Dedifferentiated amniotic fluid mesenchymal stem cell (primary cell): Measurements from ENCODE around the gene ALAS1.
"Not testable (repeated sequence)": the region's sequence is repeated elsewhere in the genome, so short reads cannot be mapped to it uniquely, and the experiment has no call there.

ENCODE experiments used
- DNase-seq: peaks from one replicate; pipeline ENCODE4 v3.0.0-alpha.2; 2016; ENCODE audit errors: extremely low spot score

The ALAS1 gene

DNA sequence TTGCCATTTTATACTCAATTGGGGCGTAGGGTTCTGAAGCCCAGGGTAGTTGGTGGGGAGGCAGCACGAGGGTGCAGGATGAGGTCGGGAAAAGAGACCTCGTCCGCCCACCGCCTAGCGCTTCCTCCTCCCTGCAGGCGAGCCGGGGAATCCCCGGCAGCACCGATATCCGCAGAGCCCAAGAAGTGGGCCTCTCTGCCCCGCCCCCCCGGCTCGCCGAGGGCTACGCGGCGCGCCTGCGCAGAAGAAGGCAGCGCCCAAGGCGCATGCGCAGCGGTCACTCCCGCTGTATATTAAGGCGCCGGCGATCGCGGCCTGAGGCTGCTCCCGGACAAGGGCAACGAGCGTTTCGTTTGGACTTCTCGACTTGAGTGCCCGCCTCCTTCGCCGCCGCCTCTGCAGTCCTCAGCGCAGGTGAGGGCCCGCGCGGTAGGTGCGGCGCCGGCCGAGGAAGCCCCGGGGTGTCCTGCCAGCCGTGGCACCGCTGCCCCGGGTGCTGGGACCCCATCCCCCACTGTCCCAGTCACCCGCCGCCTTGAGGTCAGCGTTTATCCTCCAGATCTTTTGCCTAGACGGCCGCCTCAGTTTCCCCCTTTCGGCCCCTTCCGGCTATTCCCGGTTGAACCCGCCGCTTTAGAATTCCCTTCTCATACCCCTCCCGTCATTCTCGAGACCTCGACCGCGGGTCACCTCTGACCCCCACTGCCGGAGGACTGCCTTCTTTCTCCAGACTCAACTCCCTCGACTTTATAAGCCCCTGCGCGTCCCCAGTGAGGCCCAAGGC is at the start of gene ALAS1:
Gene ALAS1 (plus strand): TSS at position 319 of the 784 bp plus-strand sequence. CDS start 1,082 bp downstream, outside the sequence.
- peak; percentile 70 for DNase-seq

DNA sequence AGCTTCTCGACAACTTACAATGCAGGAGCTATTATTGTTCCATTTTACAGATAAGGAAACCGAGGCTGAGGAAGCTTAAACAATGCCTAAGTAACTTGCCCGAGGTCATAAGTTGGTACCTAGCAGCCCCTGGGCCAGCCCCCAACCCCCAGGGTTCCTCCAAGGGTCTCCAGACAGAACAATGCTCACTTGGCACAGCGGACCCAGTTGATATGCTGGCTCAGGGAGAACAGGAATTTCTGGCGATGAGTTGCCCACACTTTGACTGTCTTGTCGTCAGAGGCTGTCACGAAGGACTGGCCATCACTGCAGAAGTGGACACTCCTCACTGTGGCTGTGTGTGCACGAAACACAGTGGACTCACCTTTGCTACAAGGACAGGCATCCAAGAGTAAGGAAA is 48.9 kb upstream of the ALAS1 start:
- DNase-seq: no peak

DNA sequence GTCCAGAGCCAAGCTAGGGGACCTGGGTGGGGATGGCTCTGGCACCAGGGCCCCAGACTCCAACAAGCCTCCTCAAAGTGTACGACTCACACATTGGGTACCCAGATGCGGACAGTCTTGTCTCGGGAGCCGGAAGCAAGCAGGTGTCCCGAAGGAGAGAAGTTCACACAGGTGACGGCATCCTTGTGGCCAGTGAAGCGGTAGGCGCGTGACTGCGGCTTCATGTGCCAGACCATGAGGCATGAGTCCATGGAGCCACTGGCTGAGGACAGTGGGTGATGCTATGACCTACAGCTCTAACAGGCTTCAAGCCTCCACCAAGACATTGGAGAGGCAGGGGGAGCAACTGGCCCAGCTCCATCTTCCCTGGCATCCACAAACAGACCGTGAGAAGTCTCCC is 48.2 kb upstream of the ALAS1 start:
- no peak for DNase-seq

DNA sequence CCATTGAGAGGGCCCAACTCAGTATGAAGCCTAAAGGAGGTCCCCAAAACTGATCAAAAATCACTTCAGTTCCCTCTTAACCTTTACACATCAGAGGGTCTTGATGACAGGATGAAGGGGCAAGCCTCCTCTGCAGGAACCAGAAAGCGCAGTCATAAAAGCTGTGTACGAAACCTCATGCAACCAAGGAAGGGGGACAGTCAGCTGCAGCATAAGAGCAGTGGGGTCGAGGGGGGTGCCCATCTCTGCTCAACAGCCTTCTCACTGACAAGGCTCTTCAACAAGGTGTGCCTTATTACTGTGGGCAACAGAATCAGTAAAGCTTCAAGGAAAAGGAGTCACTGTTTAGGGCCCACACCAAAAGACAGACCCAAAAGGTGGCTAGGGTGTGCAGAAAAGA is 47.6 kb upstream of the ALAS1 start:
- no peak for DNase-seq

DNA sequence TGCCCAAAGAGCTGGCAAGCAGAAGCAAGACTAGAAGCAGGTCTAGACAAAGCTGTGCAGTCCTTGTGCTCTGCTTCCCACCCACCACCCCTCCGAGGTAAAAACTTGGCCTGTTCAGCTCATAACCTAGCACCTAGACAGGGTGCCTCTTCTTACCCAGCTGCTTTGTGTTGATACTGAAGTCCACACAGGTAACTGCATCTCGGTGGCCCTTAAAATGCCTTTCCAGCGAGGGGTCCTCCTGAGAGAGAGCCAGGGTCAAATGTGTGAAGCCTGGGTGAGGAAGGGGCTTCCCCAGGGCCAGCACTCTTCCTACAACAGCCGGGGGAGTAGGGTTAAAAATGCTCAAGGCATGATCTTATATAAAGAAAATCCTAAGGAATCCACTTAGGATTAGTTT is 47.1 kb upstream of the ALAS1 start:
- DNase-seq: no peak

DNA sequence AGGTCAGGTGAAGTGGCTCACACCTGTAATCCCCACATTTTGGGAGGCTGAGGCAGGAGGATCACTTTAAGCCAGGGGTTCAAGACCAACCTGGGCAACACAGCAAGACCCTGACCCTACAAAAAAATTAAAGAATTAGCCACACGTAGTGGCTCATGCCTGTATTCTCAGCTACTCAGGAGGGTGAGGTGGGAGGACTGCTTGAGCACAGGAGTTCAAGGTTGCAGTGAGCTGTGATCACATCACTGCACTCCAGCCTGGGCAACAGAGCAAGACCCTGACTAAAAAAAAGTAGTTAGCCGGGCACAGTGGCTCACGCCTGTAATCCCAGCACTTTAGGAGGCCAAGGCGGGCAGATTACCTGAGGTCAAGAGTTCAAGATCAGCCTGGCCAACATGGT is 46.0 kb upstream of the ALAS1 start:
- DNase-seq: not testable (repeated sequence)

DNA sequence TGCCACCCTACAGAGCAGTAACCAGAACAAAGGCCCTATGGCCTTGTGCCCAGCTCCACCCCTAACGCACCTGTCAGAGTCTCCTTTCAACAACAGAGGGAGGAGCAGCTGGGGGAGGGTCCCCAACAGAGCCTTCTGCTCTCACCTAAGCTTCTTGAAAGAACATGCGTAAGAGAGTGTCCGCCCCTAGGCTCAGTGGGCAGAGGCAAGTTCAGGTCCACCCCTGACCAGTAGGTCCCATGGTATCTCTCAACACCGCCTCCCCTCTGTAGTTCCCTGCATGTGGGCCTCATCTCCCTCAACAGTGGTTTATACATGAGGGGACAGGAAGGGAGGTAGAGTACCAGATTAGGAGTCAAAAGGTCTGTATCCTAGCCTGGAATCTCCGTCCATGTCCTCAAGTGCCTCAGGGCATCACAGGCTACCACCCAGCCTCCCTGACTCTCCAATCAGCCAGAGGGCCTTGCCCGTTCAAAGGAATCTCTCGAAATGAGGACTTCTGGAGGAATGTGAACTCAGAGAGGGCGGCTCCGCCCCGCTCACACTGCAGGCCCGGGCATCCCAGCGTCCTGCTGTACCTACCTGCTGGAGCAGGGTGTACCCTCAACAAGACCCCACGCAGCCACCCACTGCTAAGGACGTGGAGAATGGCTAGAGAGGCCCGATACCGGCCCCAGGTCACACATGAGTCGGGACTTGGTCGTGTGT is 44.4 kb upstream of the ALAS1 start:
- DNase-seq: no peak

DNA sequence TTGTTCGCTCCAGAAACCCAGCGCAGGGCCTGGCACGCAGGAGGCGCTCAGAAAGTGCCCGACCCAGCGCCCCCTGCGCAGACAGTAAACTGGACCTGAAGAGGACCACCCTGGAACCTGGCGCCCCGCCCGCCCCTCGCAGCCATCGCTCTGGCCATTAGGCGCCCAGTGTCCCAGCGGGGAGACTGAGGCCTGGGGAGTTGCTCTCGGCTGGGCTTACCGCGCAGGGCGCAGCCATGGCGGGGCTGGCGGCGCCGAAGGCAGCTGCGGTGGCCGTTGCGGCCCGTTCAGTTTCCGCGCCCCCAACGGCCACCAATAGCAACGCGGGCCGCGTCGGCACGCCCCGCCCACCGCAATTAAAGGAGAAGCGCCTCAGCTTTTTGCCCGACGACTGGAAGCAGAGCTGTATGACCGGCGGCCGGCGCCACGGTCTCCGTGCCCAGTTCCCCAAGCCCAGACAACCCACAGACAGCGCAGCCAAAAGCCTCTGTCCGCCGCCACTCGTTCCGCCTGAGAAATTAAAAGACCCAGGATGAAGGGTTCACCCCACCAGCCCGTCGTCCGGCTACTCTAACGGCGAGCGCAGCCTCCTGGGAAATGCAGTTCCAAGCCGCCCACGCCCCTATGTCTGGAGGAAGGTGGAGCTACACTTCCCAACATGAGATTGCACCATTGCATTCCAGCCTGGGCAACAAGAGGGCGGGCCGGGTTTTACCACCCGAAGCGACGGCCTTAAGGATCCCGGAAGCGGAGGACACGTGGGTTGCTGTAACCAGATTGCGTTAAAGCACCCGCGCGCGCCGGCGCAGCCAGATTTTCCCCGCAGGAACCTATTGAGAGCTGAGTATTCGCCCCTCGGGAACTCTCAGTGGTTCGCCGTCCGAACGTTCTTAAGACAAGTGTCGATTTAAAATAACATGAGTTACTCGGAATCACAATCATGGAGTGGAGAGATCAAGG is 43.5 kb upstream of the ALAS1 start, which contains the start of gene POC1A:
Gene POC1A (minus strand): TSS at position 289 of the 960 bp plus-strand sequence. CDS start 51 bp downstream, at position 238.
- peak; percentile 96 for DNase-seq

DNA sequence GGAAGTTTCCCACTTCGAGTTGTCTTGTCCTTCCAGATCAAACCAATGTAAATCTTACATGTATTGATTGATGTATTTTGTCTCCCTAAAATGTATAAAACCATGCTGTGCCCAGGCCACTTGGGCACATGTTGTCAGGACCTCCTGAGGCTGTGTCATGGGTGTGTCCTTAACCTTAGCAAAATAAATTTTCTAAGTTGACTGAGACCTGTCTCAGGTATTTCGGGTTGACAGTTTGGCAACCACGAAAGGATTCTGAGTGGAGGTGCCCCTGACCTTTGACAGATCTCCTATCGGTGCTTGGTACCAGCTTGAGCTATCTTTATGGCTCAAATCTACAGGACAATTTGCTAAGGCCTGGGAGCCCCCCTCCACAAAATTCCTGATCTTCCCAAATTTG is 42.0 kb upstream of the ALAS1 start:
- DNase-seq: no peak

DNA sequence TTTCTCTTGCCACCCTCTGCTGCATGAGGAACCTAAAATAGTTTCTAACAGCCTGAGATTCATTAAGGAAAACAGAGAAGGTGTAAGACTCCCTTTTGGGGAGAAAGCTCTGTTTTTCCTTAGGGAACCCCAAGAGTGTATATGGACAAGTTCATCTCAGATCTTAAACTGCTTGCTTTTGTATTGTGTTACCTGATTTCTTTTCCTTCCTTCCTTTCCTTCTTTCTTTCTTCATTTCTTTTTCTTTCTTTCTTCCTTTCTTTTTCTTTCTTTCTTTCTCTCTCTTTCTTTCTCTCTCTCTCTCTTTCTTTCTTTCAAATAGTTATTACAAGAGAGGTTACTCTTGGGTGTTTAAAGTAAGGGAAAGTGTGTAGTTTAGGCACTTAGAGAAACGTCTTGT is 38.5 kb upstream of the ALAS1 start:
- DNase-seq: no peak

DNA sequence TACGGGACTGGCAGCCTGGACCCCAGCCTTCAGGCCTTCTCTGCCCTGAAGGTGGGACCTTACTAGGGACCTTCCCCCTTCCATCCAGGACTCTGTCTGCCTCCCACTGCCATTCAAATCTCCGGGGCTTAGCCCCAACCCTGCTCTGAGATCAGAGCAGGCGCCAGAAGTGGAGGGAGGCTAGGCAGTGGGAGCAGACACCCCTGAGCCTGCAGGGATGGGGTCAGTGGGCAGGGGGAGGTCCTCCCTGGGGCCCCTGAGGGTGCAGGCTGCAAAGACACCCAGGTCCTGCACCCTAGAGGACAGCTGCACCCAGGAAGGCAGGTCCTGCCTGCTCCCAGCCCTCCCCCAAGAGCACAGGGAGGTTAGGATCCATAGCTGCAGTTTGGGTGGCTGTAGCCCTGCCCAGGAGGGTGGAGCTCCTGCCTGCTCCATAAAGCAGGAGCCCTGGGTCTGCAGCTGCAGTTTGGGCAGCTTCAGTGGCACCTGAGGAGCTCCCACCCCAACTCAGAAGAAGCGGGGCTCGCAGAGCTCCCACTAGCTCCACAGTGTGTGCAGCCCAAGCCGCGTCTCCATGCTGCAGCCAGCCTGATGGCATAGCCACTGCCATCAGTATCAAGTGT is 35.6 kb upstream of the ALAS1 start:
- DNase-seq: no peak

DNA sequence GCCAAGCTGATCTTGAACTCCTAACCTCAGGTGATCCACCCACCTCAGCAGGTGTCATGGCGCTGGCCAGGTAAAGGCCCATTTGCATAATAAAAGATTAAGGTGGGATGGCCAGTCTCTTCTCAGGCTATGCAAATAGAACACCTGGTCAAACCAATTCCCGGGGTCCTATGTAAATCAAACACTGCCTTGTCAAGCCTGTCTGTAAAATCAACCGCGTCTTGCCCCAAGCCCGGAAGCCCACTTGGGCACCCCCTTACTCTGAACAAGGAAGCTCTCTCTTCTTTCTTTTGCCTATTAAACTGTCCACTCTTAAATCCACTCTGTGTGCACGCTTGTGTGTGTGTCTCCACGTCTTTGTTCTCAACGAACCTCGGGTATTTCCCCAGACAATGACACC is 30.7 kb upstream of the ALAS1 start:
- no peak for DNase-seq

DNA sequence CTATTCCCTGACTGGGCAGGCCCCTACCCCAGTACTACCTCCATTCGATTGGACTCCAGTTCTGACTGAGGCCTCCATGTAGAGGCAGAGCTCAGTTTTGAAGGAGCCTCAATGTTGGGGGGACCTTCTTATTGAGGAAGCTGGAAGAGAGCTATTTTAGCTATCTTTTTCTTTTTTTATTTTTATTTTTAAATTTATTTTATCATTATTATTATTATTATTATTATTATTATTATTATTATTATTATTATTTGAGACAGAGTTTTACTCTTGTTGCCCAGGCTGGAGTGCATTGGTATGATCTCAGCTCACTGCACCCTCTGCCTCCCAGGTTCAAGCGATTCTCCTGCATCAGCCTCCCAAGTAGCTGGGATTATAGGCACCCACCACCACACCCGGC is 27.7 kb upstream of the ALAS1 start:
- DNase-seq: not testable (repeated sequence)

DNA sequence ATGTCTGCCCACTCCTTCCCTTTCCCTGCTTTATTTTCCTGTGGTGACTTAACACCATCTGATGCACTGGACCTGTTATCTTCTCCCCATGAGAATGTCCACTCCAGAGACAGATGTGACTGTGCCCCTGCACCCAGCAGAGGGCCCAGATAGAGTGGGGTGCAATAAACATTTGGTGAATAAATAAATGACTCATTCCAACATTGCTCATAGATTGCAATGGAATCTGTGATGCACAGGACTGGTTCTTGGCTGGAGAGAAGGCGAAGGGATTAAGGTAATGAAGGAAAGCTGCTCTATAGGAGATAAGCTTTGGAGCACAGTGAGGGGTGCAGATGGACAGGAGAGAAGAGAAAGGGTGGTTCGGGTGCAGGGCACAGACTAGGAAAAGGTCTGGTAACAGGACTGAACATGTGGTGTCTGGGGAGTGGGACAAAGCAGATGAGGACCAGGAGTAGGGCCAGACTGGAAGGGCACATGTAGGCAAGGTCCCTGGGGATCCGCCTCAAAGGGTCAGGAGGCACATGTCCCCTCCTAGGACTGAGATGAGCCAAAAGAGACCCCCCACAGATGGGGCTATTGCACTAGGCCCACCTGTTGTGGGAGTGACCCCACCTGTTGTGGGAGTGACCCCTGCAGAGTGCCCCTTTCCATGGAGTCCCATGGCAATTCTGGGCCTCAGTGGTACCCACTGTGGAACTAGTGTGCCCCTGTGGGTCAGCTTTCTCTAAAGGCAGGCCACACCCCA is 26.3 kb upstream of the ALAS1 start:
- DNase-seq: peak; percentile 71

DNA sequence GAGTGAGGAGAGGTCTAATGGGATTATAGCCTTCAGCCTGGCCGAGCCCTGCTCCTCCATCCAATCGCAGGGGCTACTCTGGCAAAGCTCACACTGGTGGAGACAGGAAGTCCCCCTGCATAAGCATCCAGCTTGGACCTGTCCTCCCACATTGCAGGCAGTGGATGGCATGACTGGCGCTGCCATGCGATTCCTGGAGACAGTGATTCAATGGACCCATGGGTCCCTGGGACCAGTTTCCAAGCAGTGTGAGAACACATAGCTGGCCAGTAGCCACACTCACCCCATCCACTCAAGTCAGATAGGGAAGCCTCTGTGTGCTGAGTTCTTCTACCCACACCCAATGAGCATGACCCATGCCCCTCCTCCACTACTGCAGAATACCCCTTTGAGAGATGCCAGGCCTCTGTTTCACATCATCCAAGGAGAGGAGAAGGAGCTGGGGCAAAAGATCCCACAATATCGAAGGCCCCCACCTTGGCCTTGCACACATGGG is 25.6 kb upstream of the ALAS1 start:
- no peak for DNase-seq

DNA sequence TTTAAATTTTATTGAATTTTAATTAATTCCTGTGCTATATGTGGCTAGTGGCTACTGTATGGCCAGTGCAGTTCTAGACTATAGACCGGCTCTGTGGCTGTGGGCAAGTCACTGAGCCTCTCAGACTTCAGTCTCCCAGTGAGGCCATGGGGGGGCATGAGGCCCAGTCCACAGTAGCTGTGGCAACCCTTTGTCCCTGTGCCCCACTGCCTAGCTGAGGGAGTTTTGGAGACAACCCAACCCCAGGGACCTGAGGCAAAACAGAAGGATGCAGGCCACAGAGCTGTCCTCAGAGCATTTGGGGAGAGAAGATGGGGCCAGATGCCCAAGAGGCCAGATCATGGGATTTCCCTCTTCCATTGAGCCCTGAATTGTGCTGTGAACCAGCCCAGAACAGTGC is 24.9 kb upstream of the ALAS1 start:
- no peak for DNase-seq

DNA sequence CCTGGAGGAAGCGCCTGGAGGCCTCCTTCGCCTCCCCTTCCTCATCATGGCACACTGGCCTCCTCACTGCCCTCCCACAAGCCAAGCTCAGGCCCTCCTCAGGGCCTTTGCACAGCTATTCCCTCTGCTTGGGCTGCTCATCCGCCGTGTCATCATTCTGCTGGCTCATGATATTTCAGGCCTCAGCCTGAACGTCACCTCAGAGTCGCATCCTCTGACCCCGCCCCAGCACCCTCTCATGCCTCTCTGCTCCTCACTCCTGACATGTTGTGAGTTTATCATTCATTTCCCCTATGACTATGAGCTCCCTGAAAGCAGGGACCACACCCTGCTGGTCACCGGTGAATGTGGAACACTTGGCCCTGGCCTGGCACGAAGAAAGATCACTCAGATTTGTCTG is 23.1 kb upstream of the ALAS1 start:
- DNase-seq: no peak

DNA sequence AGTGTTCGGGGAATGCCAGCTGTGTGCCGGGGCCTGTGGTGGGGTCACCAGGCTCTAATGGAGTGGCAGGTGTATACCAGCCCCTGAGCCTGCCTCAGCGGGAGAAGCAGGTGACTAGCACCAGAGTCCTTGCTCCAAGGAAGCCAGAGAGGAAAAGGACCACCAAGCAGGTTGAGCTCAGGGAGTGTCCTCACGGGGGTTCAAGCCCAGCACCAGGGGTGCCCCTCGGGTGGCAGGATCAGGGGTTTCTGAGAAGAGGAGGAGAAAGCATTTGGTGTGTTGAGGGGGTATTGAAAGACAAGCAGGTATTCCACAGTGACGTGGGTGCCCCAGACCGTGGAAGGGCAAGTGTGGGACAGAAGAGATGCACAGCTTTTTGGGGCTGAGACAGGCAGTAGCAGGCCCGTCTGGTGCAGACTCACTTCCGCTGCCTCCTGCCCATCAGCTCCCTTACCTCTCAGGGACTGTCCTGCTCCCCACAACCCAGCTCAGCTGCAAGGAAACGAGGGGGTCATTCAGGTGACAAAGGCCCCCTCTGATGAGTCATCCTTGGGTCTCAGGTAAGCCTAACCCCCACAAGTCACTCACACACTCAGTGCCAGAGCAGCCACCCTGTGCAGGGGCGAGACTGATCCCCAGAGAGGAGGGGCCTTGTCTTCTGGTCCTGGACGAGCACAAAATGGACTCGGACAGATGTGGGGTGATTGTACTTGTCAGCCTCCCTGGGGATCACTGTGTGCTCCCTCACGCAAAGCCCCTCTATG is 22.4 kb upstream of the ALAS1 start:
- no peak for DNase-seq

DNA sequence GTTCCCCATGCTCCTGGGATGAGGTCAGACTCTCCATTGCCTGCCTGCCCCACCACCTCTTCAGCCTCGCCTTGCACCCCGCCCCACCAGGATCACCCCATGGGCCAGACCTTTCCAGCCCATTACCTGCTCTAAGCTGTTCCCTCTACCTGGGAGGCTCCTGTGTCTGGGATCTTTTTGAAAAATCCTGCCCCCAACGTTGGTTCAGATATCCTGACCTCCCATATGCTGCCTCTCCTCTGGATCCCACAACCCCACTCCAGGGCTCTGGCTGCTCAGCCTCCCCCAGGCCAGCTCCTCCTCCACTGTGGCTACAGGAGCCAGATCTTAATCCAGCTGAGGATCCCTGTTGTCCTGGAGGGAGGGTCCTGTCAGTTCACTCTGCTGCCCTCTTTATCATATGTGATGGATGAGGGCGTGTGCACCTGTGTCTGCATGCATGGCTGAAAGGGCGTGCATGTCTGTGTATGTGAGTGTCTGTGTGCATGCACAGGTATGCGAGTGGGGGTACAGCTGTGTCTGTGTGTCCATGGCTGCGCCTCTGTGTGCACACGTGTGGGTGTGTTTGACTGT is 21.7 kb upstream of the ALAS1 start:
- no peak for DNase-seq
